ENCODE results near the gene KRT25.

Gene KRT25

GRCh38 chr17:40714473-40714872 is 40.7 kb downstream of the KRT25 start:
- no peak for TF ChIP-seq NFIC (IDR thresholded peaks at IDR 0.05)
- TF ChIP-seq REST (IDR thresholded peaks at IDR 0.05; ENCODE audit: low read depth): no peak
- TF ChIP-seq TCF12 (IDR thresholded peaks at IDR 0.05; ENCODE audit: low read depth): no peak
- TF ChIP-seq RAD21 (IDR thresholded peaks at IDR 0.05; ENCODE audit: low read depth): no peak
- TF ChIP-seq TEAD4 (IDR thresholded peaks at IDR 0.05): no peak
- no peak for TF ChIP-seq TAF1 (IDR thresholded peaks at IDR 0.05; ENCODE audit: low read depth)
- TF ChIP-seq FOXM1 (IDR thresholded peaks at IDR 0.05; ENCODE audit: borderline replicate concordance, low read depth): no peak
- no peak for TF ChIP-seq USF1 (IDR thresholded peaks at IDR 0.05)
- no peak for TF ChIP-seq CREB1 (IDR thresholded peaks at IDR 0.05; ENCODE audit: low read depth)
- TF ChIP-seq ZBTB7A (IDR thresholded peaks at IDR 0.05; ENCODE audit: low read depth): no peak
- TF ChIP-seq EGR1 (IDR thresholded peaks at IDR 0.05): no peak
- TF ChIP-seq CEBPB (IDR thresholded peaks at IDR 0.05): no peak
- no peak for TF ChIP-seq YY1 (IDR thresholded peaks at IDR 0.05; ENCODE audit: low read depth)
- no peak for TF ChIP-seq MAX (IDR thresholded peaks at IDR 0.05)
- TF ChIP-seq EP300 (IDR thresholded peaks at IDR 0.05; ENCODE audit: borderline replicate concordance): no peak

GRCh38 chr17:40707745-40708144 is 47.4 kb downstream of the KRT25 start:
- no peak for TF ChIP-seq TAF1 (IDR thresholded peaks at IDR 0.05; ENCODE audit: low read depth)
- no peak for TF ChIP-seq REST (IDR thresholded peaks at IDR 0.05; ENCODE audit: low read depth)
- TF ChIP-seq EP300 (IDR thresholded peaks at IDR 0.05; ENCODE audit: borderline replicate concordance): no peak

GRCh38 chr17:40705584-40705983 is 49.5 kb downstream of the KRT25 start:
- no peak for TF ChIP-seq TEAD4 (IDR thresholded peaks at IDR 0.05)
- no peak for TF ChIP-seq FOXM1 (IDR thresholded peaks at IDR 0.05; ENCODE audit: borderline replicate concordance, low read depth)
- no peak for TF ChIP-seq NFIC (IDR thresholded peaks at IDR 0.05)
- no peak for TF ChIP-seq ZBTB7A (IDR thresholded peaks at IDR 0.05; ENCODE audit: low read depth)
- TF ChIP-seq USF1 (IDR thresholded peaks at IDR 0.05): no peak
- TF ChIP-seq RAD21 (IDR thresholded peaks at IDR 0.05; ENCODE audit: low read depth): no peak
- TF ChIP-seq CEBPB (IDR thresholded peaks at IDR 0.05): no peak
- no peak for TF ChIP-seq CREB1 (IDR thresholded peaks at IDR 0.05; ENCODE audit: low read depth)
- no peak for TF ChIP-seq TAF1 (IDR thresholded peaks at IDR 0.05; ENCODE audit: low read depth)
- TF ChIP-seq MAX (IDR thresholded peaks at IDR 0.05): no peak
- no peak for TF ChIP-seq TCF12 (IDR thresholded peaks at IDR 0.05; ENCODE audit: low read depth)
- no peak for TF ChIP-seq EGR1 (IDR thresholded peaks at IDR 0.05)
- no peak for TF ChIP-seq YY1 (IDR thresholded peaks at IDR 0.05; ENCODE audit: low read depth)
- TF ChIP-seq REST (IDR thresholded peaks at IDR 0.05; ENCODE audit: low read depth): no peak
- TF ChIP-seq EP300 (IDR thresholded peaks at IDR 0.05; ENCODE audit: borderline replicate concordance): no peak

GRCh38 chr17:40703652-40704051 is 51.5 kb downstream of the KRT25 start, which contains the start of gene KRT24:
Gene KRT24 (minus strand): TSS chr17:40703752. CDS start chr17:40703693, 59 bp downstream.
- no peak for TF ChIP-seq YY1 (IDR thresholded peaks at IDR 0.05; ENCODE audit: low read depth)

- no peak for TF ChIP-seq REST (IDR thresholded peaks at IDR 0.05; ENCODE audit: low read depth)
- no peak for TF ChIP-seq EP300 (IDR thresholded peaks at IDR 0.05; ENCODE audit: borderline replicate concordance)
- no peak for TF ChIP-seq USF1 (IDR thresholded peaks at IDR 0.05)
- TF ChIP-seq CREB1 (IDR thresholded peaks at IDR 0.05; ENCODE audit: low read depth): no peak
- no peak for TF ChIP-seq EGR1 (IDR thresholded peaks at IDR 0.05)
- TF ChIP-seq TAF1 (IDR thresholded peaks at IDR 0.05; ENCODE audit: low read depth): no peak
- TF ChIP-seq NFIC (IDR thresholded peaks at IDR 0.05): no peak
- no peak for TF ChIP-seq TCF12 (IDR thresholded peaks at IDR 0.05; ENCODE audit: low read depth)
- TF ChIP-seq YY1 (IDR thresholded peaks at IDR 0.05; ENCODE audit: low read depth): no peak
- TF ChIP-seq ZBTB7A (IDR thresholded peaks at IDR 0.05; ENCODE audit: low read depth): no peak
- no peak for TF ChIP-seq MAX (IDR thresholded peaks at IDR 0.05)
- TF ChIP-seq CEBPB (IDR thresholded peaks at IDR 0.05): no peak
These were observed 52.9 kb downstream of the KRT25 start for GRCh38 chr17:40702271-40702670.
